GM21786 (cell line): ENCODE results near the gene KLRF1.
"Not testable (repeated sequence)": the region's sequence is repeated elsewhere in the genome, so short reads cannot be mapped to it uniquely, and the experiment has no call there.

Experiments
- ATAC-seq: cut with Tn5 transposase; IDR thresholded peaks from one replicate; pipeline ENCODE4 v1.9.1; 2021; ENCODE audit not compliant: unreplicated experiment

Gene KLRF1

DNA sequence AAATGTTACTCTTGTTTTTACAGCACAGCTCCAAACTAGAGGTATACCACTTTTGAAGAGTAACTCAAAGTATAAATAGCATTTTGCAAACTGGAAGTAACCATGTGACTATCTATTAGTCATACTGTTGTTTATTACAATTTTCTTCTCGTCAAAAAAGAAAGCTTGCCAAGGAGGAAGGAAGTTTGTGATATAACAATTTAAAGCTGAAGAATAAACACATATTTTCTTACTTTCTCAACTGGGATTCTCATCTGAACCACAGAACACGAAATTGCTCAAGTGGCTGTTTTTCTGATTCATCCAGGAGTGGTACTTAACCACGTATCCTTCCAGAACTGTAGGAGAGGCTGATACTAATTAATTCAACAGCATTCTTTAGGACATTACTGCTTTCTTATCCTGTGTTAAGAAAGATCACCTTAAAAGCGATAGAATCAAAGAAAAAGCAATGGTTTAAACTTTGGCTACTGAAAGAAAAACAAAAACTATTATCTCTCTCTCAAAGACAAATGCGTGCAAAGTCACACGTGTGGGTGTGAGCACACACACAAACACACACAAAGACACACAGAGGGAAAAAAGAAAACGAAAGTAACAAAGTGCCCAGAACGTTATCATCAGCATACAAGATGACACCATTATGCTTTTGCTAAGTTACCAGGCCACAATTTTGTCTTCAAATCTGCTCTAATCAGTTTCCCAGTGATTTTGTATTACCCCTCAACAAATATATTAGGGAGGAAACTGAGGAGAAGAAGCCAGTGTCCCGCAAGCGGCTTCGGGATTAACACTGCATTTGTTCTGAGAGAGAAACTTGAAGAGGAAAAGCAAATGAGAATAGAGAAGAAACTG is 42.3 kb downstream of the KLRF1 start, which contains the start of gene CLEC2B:
Gene CLEC2B (minus strand): TSS at position 48 of the 855 bp plus-strand sequence.
- no peak for ATAC-seq

- no peak for ATAC-seq
Observed at GRCh38 chr12:9870286-9870866, 43.1 kb downstream of the KLRF1 start.

DNA sequence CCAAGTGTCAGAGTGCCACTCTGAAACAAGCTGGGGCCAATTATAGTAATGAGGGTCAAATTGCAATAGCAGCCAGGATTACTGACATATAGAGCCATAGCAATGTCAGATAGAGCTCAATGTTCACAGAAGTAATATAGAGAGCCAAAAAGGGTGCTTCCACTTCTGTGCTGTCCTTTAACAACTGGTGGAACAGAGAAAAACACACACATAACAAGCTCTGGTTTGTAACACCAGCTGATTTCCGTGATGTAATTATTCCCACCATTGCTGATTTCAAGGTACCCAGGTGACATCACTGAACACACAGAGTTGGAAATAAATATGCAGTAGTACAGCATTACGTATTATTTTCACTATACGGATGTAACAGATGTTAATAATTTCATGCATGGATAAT is 44.9 kb downstream of the KLRF1 start:
- ATAC-seq = no peak

DNA sequence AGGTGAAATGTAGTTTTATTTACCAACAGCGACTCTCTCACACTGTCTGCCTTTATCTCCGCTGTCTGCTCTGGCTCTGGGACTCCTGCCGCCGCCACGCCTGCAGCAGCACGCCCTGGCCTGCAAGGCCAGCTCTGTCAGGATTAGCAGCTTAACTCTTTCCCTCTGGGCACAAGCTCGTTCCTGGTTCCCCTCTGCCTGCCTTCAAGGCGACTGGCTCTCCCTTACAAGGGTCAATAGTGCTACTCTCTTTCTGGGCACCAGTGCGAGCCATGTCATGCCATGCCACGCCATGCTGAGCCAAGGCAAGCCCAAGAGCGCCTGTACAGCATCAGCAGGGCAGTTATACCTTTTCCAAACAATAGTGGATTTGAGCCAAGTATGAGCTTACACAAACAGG is 45.5 kb downstream of the KLRF1 start:
- no peak for ATAC-seq

GRCh38 chr12:9876120-9876519 is 48.8 kb downstream of the KLRF1 start:
- ATAC-seq = not testable (repeated sequence)

- ATAC-seq = no peak
Observed at GRCh38 chr12:9880532-9881078, 53.3 kb downstream of the KLRF1 start.

DNA sequence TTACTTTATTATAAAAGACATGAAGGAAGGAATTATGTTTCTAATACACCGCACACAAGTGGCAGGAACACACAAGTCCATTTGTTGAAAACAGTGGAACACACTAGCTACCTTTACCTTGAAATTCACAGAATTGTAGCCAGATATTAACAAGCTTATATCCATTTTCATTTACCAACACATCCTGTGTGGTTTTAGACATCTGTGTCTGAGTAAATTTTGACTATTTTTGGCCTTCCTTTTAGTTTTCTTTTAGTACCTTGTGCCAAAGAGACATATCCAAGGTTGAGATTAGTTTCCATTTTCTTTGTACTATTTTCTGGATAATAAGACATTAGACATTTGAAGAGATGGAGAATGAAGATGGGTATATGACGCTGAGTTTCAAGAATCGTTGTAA is 54.0 kb downstream of the KLRF1 start, which contains the start of gene KLRF2:
Gene KLRF2 (plus strand): TSS at position 244 of the 400 bp plus-strand sequence. CDS start 107 bp downstream, at position 351.
- no peak for ATAC-seq

DNA sequence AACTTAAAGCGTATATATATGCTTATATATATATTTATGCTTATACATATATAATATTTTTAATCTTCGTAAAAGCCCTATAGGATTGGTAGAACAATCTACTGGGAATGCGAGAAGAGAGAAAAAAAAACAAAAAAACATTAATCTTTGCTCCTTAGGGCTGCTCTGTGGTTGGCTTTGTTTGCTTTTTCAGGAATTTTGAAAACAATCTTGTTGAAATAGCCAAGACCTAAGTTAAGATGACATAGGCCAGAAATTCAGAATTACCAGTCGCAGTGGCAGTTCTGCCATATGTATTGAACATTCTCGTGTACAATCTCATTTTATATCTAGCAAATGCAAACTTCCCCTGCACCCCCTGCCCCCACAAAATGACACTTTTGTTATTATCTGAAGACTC is 54.7 kb downstream of the KLRF1 start:
- no peak for ATAC-seq

- ATAC-seq = no peak
Observed at GRCh38 chr12:9883175-9883574, 55.9 kb downstream of the KLRF1 start.

- no peak for ATAC-seq
Observed at GRCh38 chr12:9888665-9889273, 61.5 kb downstream of the KLRF1 start.
